Astrocyte of the cerebellum (primary cell): Measurements from ENCODE around the gene PBX2.
A peak's percentile ranks its signal among the peaks of the same experiment; 100 is the strongest.
"Not testable (repeated sequence)": the region's sequence is repeated elsewhere in the genome, so short reads cannot be mapped to it uniquely, and the experiment has no call there.

Experiments
- DNase-seq: peaks from one replicate; pipeline ENCODE4 v3.0.0-alpha.2; 2011; ENCODE audit warnings: low read depth
- H3K4me3 ChIP-seq: 2 replicates; pipeline ENCODE4 v1.5.1; 2011; ENCODE audit warnings: mild to moderate bottlenecking, low read depth, low read length, moderate library complexity
- in situ Hi-C: cut with HindIII; loops from 2 replicates; pipeline ENCODE4 v1.10.0; 2017; ENCODE audit warnings: low sequenced_read_pairs
- TF ChIP-seq, protein P1 (sequence below): IDR thresholded peaks from 2 replicates; pipeline ENCODE4 v1.5.1; 2012; ENCODE audit warnings: low read length, low read depth, moderate library complexity, mild to moderate bottlenecking; ENCODE audit errors: missing control alignments

The PBX2 gene

DNA sequence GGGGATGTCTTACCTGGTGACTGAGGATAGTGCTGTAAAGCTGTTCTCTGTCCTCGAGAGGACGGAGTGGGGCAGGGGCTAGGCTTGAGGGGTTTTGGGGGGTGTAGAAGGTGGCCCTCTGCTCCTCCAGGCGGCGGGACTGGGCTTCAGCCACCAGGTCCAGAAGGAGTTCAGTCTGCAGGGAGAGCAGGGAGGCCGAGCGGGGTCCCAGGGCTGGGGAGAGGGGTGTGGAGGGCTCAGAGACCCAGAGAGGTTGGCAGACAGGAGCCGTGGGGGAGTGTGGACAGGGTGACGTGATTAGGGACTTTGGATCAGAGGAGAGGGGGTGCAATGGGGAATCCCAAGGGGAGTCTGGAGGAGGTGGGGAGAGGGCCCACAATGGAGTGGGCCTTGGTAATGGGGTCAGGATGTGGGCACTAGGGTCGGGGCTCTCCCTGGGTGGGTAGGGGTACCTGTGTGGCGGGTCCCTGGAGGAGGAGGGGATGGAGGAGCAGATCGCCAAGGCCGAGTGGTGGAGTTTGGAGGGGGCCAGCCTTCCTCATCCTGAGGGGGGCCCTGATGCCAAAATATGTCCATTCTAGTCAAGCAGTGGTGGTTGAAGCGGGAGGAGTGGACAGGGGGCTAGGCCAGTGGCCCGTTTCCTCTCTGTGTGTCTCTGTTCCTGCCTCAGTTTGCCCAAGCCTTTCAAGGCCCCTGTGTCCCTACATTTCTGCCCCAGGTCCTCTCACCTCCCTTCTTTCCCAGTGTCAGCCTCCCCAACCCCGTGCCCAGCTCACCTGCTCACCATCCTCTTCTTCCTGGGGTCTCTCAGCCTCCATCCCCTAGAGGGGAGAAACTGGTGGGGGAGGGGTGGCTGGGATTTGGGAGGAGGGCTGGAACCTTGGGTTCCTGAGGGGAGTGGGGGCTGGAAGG is 1.9 kb upstream of the PBX2 start:
- DNase-seq = no peak
- TF ChIP-seq, protein P1, sequence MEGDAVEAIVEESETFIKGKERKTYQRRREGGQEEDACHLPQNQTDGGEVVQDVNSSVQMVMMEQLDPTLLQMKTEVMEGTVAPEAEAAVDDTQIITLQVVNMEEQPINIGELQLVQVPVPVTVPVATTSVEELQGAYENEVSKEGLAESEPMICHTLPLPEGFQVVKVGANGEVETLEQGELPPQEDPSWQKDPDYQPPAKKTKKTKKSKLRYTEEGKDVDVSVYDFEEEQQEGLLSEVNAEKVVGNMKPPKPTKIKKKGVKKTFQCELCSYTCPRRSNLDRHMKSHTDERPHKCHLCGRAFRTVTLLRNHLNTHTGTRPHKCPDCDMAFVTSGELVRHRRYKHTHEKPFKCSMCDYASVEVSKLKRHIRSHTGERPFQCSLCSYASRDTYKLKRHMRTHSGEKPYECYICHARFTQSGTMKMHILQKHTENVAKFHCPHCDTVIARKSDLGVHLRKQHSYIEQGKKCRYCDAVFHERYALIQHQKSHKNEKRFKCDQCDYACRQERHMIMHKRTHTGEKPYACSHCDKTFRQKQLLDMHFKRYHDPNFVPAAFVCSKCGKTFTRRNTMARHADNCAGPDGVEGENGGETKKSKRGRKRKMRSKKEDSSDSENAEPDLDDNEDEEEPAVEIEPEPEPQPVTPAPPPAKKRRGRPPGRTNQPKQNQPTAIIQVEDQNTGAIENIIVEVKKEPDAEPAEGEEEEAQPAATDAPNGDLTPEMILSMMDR = no peak
- H3K4me3 ChIP-seq = no peak overlapping the region

DNA sequence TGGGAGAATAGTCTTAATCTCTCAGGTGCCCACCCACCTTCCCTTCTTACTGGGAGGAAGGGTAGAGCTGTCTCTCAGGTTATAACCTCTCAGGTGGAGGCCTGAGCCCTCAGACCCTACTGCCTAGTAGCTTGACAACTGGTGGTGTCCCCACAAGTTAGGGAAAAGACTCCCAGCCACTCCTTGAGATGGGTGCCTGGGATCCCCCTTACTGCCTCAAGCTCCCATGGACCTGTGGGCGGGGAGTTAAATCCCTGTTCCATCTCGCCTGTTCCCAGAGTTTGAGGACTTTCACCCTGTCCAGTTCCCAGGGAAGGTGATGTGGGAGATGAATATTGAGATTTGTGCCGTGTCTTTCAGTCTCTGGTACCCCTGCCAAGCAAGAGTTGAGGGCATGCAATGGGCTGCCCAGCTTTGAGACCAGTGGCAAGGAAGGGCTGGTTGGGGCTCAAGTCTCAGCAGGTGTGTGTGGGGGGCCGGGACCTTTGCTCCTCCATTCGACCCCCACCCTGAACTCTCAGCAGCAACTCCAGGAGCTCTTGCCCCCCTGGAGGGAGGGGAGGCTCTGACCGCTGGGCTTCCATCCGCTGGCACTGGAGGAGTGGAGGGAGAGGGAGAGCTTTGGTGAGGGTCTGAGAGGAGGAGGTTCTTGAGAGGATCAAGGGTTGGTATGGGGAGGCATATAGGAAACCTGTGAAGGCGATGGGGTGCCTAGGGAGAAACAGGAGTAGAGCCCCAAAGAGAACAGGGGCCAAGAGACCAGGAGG is 1.1 kb upstream of the PBX2 start:
- in situ Hi-C loops = no loop called here
- TF ChIP-seq, protein P1 = no peak
- no peak for DNase-seq
- H3K4me3 ChIP-seq = peak overlapping the region; percentile 74

More for the DNA sequence above, 1.9 kb upstream of the PBX2 start:
- in situ Hi-C loops = no loop called here

DNA sequence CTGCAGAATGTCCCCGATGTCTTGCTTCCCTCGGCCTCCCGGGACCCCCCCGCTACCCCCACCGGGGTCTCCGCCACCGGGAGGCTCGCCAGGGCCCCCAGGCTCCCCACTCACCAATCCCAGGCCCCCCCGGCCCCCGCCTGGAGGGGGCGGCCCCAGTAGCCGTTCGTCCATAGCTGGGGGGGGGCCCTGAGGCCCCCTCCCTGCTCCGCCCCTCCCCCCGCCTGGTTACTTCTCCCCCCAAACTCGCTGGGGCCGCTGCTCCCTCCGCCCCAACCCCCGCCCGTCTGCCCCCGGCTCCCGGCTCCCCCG is 304 bp downstream of the PBX2 start:
- DNase-seq = no peak
- TF ChIP-seq, protein P1 = no peak
- H3K4me3 ChIP-seq = peak overlapping the region; percentile 74
- in situ Hi-C loops = loop anchor here (10.0 kb wide), 1 partner anchor 65 kb away; the partner anchor contains the start of gene ATF6B

DNA sequence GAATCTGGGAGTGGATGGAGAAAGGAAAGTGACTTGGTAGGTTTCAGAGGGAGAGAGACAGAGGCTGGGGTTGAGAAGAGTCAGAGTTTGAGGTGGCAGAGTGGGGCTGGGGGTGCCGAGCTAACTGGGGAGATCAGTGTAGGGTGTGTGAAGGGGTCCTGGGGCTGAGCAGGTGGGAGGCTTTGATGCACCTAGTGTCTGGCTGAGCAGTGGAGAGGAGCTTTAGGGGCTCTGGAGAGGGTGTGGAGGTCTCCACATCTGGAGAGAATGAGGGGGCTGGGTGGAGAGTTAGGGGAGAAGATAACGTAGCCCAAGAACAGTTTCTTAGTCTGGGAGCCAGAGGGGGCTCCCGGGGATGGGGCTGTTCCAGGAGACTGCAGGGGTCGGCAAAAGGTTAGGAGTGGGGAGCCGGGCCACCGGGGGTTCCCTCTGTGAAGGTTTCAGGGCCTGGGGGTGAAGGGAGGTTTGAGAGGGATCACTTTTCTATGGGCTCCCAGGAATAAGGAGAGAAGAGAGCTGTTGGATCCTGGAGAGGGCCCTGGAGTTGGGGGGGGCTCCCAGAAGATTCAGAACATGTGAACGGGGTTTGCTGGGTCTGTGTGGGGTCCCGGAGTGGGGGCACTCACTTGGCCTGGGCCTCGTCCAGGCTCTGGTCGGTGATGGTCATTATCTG is 797 bp downstream of the PBX2 start:
- no peak for DNase-seq
- H3K4me3 ChIP-seq = peak overlapping the region; percentile 74
- TF ChIP-seq, protein P1 = no peak
- in situ Hi-C loops = loop anchor here (10.0 kb wide), 1 partner anchor 64 kb away; the partner anchor contains the start of gene ATF6B

DNA sequence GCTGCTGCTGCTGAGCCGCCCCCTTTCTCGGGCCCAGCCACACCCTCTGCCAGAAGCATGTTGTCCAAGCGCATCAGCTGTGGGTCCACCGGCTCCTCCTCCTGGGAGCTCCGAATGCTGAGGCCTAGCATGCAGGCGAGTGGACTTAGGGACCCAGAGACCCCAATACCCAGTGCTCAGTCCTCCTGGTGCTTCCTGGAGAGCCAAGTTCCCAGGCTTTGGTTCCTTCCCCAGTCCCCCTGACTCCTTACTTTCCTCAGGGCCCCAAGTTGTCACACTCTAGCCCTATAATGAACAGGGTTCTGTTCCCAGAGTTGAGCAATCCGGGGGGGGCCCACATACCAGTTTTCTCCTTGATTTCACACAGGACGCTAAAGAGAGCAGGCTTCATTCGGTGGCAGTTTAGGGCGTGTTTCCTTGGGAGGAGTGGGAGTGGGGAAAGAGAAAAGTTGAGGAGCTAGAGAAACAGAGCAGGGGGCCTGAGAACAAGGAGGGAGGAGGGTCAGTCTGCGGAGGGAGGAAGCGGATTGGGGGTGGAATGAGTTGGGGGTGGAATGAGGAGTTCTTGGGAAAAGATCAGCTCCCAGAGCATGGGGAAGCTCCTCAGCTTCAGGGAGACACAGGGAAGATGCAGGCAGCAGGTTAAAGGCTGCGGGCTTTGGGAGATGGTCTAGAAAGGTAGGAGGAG is 1.5 kb downstream of the PBX2 start:
- TF ChIP-seq, protein P1 = no peak
- H3K4me3 ChIP-seq = peak overlapping the region; percentile 74
- in situ Hi-C loops = loop anchor here (10.0 kb wide), 1 partner anchor 64 kb away; the partner anchor contains the start of gene ATF6B
- DNase-seq = no peak

DNA sequence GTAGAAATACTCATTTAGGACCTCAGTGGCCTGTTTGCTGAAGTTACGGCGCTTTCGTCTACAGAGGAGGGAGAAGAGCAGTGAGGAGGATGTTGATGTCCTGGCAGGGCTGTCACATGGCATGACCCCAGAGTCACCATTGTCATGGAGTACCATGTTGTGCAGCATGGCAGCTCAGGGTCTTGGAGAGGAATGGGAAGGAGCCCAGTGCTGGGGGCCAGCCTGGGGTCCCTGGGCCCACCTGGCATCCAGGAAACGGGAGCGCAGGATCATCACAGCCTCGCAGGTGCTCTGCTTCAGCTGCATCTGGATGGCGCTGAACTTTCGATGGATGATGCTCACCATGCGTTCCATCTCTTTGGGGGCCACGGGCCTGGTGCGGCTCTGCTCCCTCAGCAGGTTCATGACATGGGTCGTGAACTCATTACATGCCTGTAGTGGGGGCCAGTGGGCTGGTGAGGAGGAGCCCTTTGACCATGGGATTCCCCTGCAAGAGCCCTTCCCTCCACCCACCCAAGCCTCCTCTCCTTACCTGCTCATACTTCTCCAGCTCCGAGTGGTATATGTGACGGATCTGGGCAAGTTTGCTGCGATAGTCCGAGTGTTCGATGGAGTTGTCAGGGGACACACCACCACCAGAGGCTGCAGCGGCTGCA is 2.1 kb downstream of the PBX2 start:
- peak overlapping the region; percentile 74 for H3K4me3 ChIP-seq
- DNase-seq = not testable (repeated sequence)

More for the DNA sequence above, 2.1 kb downstream of the PBX2 start:
- in situ Hi-C loops = loop anchor here (10.0 kb wide), 1 partner anchor 63 kb away; the partner anchor contains the start of gene ATF6B
